HG02973 (cell line): ENCODE measurements around the gene PLXNB2.

Experiments used
- ATAC-seq: cut with Tn5 transposase; IDR thresholded peaks from one replicate; pipeline ENCODE4 v1.9.1; 2021; ENCODE audit warnings: moderate library complexity; ENCODE audit not compliant: unreplicated experiment

PLXNB2 gene

DNA sequence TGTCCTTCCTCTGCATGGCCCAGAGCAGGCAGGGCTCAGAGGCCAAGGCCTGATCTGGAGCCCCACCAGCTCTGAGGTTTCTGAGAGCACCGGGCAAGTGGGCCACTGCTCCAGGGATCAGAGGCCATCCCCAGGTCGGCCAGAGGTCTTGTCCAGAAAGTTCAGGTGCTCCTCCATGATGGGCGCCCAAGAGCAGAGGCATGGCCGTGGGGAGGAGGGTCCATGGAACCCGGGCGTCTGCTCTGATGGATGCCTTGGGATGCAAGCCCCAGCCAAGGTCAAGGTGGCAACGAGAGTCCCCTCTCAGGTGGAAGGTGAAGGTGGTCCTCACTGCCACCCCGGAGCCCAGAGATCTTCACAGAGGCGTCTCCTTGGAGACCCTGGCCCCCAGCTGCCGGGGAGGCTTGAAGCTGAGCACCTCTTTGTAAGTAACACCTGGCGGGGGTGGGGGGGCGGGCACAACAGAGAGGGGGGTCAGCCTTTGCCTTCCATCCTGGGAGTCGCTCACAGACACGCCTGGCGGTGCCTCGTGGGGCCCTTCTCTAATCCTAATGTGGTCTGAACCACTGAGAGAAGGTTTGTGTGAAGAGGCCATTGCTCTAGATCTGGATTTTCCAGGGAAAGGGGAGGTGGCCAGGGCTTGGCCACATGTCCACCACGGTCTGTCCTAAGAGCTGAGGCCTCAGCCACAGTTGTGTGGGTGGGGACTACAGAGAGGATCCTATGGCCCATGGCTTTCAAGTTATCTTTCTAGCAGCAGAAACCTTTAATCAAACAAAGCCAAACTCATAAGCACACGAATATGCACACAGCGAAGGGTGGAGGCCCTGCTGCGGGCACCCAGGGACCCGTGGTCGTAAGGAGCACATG lies 54.2 kb downstream of the PLXNB2 start:
- ATAC-seq: no peak

DNA sequence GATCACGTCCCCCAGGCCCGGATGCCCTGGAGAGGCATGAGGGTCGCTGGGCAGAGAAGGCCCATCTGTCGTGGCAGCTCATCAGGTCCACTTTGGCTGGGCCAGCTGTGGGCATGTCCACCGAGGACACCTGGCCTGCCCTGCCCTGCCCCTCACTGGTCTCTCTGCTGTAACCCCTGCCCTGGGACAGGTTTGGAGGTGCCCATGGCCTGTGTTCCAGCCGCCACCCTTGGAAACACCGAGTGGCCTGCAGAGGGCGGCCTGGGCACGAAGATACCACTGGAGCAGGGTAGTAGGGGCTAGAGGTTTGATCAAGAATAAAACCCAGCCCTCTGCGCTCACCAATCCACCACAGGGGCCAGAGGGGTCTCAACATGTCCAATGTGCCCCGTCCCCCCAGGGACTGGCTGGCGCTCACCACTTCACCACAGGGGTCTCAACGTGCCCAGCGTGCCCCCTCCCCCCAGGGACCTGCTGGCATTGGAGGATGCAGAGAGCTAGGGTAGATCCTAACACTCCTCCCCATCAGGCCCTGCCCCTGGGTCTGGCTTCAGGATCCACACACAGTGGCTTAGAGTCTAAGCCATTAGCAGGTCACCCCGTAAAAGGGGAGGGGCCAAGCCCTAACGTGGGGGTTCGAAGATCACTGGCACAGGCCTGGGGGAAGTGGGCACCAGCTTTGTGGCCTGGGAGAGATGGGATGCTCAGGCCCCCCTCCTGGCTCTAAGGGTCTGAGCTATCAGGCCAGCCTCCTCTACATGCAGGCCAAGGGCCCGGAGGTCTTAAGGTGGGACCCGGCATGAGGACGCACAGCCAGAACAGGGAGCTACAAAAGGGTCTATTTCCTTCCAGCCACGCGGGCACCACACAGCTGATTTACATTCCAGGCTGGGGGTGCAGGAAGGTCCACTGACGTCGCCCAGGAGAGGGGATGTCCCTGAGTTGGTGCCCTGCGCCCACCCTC lies 55.1 kb downstream of the PLXNB2 start:
- no peak for ATAC-seq

DNA sequence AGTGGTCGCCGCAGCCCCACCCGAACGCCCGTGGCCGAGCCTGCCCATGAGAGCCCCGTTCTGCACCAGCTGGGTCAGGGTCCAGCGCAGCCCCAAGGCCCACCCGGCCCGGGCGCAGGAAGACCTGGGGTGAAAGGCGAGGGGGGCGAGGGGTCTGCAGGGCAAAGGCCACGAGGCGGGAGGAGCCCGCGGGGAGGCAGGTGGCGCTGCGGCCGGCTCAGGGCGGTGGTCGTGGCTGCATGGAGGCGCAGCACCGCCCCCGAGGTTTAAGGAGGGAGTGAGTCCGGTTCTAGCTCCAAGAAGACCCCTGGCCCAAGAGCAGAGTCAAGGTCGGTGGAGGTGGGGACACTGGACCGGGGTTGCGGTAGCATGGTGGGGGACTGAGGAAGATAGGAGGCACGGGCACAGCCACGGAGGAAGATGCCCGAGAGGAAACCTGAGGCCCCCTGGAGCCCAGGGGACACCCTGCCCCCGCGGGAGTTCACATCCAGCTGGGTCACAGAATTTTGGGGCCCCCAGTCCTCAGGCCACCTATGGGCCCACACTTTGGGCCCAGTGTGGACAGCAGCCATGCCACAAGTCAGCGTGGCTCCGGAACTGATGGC lies 55.9 kb downstream of the PLXNB2 start:
- no peak for ATAC-seq

DNA sequence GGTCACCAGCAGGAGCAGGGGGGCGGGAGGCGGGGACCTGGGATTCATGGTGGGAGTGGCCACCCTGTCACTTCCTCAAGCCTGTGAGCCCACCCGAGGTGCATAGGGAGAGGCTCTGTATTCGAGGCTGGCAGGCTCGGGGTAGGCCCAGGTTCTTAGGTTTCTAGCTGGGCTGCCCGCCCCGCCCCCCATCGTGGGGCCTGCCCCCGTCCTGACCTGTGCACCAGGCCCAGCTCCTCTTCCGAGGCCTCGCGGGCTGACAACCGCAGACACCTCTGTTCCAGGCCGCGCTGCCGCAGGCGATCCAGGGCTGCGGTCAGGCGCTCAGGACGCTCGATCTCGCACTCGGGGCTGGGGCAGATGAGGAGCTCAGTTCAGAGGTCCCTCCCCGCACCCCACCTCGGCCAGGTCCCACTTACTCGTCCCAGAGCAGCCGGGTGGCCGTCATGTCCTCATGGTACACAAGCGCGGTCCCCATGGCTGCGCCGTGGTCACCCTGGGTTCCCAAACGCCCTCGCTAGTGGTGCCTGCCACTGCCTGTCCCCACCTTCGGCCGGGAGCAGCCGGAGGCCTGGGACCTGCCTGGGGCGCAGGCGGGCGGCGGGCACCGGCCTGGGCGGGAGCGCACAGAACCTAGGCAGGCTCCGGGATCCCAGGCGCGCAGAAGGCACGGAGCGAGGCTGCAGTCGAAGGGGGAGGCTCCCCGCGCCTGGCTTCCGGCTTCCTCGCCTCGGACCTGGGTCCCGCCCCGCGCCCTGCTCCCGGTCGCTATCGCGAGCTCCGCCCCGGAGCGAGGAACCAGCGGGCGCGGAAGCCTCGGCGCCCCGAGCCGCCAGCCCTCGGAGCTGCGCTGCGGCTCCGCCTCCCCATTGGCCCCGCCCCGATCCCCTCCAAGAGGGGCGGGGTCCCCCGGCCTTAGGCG lies 56.6 kb downstream of the PLXNB2 start, which contains the start of gene HDAC10:
Gene HDAC10 (minus strand): TSS at position 711 of the 922 bp plus-strand sequence. CDS start 233 bp downstream, at position 478.
- no peak for ATAC-seq

GRCh38 chr22:50250249-50250554 lies 57.2 kb downstream of the PLXNB2 start:
- no peak for ATAC-seq

GRCh38 chr22:50249341-50250248 lies 57.9 kb downstream of the PLXNB2 start:
- ATAC-seq: no peak

- no peak for ATAC-seq
Observed at GRCh38 chr22:50248196-50249081, 59.0 kb downstream of the PLXNB2 start.

DNA sequence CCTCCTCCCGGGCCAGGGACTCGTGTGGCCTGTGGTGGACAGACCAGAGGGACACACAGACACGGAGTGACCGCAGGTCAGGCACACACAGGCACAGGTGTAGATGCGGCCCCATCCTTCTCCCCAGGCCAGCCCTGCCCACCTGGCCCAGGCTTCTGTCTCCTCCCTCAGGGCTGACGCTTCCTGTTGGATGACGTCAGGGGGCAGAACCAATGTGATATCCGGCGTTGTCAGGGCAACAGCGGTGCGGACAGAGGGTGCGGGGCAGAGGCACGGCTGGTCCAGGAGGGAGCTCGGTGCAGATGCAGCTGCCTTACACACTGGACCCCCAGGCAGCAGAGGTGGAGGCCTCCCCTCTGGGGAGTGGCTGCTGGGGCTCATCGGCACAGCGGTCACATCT lies 59.7 kb downstream of the PLXNB2 start:
- no peak for ATAC-seq

GRCh38 chr22:50246242-50247175 lies 60.9 kb downstream of the PLXNB2 start:
- no peak for ATAC-seq

DNA sequence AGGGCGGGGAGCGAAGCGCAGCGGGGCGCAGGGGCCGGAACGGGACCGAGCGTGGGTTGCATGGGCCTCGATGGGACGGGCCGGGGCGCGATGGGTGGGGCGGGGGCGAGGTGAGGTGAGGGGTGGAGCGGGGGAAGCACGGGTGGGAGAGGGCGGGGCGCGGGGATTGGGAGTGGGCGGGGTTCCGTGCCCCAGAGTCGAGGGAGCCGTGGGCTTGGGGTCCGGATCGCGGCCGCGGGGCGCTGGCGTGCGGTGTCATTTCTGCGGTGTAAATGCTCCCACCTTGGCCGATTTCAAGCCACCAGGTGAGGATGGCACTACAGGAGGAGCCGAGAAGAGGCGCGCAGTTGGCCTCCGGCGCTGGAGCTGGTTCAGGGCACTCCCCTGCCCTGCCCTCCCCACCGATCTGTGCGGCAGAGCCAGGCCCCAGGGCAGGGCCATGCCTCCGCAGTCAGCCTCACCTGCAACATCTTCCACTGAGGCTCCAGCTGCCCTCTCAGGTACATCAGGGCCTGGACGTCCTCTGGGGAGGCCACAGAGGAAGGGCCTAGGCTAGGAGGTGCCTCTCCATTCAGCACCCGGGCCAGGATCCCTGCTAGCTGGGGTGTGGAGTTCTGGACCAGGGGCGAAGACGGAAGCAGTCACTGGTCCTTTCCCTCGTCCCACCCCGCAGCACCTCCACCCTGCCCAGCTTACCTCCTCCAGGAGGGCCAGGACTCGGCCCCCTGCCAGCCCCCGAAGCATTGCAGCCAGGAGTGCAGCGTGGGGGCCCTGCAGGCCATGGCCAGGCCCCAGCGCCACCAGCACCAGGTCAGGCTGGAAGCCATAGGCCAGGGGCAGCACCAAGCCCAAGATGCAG lies 62.0 kb downstream of the PLXNB2 start:
- no peak for ATAC-seq

- peak; percentile 61 for ATAC-seq
Observed at GRCh38 chr22:50244420-50245213, 62.8 kb downstream of the PLXNB2 start, which contains the start of gene TUBGCP6. Gene TUBGCP6 (minus strand): TSS chr22:50245023. CDS start chr22:50244459, 564 bp downstream.

DNA sequence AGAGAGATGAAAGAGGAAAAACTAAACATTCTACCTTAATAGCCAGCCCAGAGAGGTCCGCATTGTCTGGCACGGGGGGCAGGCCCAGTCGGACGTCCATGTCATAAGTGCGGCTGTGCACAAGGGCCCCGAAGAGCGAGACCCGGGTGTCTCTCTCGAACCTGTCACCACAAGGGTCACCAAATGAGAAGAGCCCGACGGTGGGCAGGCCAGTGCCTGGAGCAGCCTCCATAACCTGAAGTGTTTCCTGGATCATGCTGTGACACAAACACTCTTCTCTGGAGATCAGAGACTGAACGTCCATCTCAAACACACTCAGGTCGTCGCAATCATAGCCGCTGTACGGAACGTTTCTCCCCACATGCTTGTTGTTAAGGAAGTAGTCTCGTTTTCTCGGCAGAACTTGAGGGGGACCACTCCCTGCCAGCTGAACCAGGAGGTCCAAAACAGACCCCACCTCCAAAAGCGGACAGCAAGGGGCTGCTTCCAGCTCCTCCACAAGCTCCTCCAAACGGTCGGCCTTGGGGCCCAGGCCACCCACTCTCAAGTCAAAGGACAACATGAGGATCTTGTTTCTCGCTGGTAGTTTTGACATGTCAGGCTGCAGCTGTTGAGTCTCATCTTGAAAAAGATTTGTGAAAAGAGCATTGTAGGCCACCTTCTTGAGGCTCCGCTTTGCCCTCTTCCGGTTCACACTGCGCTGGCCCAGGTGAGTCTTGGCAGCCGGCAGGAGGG lies 63.6 kb downstream of the PLXNB2 start:
- no peak for ATAC-seq

DNA sequence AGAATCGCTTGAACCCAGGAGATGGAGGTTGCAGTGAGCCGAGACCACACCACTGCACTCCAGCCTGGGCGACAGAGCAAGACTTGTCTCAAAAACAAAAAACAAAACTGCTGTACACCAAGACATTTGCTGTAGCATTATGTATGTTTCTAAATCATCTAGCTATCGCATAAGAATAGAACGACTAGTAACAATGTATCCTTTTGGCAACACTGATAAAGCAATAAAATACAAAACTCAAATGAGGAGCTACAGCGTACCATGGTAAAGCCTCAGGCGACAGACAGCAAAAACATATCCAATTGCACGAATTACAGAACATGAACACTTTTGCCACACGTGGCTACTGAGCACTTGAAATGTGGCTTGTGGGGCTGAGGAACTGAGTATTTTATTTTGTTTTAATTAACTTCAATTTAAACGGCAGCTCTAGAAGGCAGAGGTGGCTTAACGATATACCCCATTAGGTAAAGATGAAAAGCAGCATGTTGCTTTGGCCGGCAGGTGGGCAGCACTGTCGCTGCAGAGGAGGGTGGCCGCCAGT lies 65.0 kb downstream of the PLXNB2 start:
- ATAC-seq: no peak

- no peak for ATAC-seq
Observed at GRCh38 chr22:50238755-50239154, 68.7 kb downstream of the PLXNB2 start.
